Naive thymus-derived CD8-positive, alpha-beta T cell (primary cell): ENCODE data around the gene TCEANC2. TPM values are rescaled to one million over a fixed set of nuclear protein-coding genes. Genes with fewer than 3 reads are reported as not detected.
"Not testable (repeated sequence)": the region's sequence is repeated elsewhere in the genome, so short reads cannot be mapped to it uniquely, and the experiment has no call there.

Experiments
- ATAC-seq, 2 donors: fragments of 150-1000 bp; cut with Tn5 transposase in 1 of 2; sonication (Bioruptor Pico), chemical (Tn5 transposase) in 1 of 2; 1 replicate in 1 of 2; 2 replicates in 1 of 2; pipeline ENCODE4 v1.10.0; 2021; ENCODE audit warnings: mild to moderate bottlenecking in 2 of 2, moderate library complexity in 2 of 2
- POLR2A ChIA-PET: fragments of 350-600 bp; sonication (Branson Sonifier 250); formaldehyde crosslinking; loops from one replicate; lab custom pipeline; 2021; ENCODE audit warnings: antibody characterized with exemption; lab: Charles Lee
- DNase-seq, 10 donors: peaks; one replicate each; pipeline versions ENCODE4 v3.0.0 to v3.0.0-alpha.2; 2020 to 2022
- H3K27ac Mint-ChIP-seq, 10 donors: one replicate each; pipeline ENCODE4 v1.8.0; 2020 to 2022; ENCODE audit warnings: mild to moderate bottlenecking in 10 of 10, mixed read lengths in 10 of 10, moderate library complexity in 4 of 10, inconsistent platforms in 1 of 10
- H3K27me3 Mint-ChIP-seq, 5 donors: one replicate each; pipeline ENCODE4 v1.8.0; 2021 to 2022; ENCODE audit warnings: mixed read lengths in 5 of 5
- H3K36me3 Mint-ChIP-seq, 3 donors: one replicate each; pipeline ENCODE4 v1.8.0; 2020 to 2022; ENCODE audit warnings: mixed read lengths in 3 of 3, mild to moderate bottlenecking in 2 of 3, inconsistent platforms in 1 of 3
- H3K4me1 Mint-ChIP-seq, 4 donors: one replicate each; pipeline ENCODE4 v1.8.0; 2021 to 2022; ENCODE audit warnings: mixed read lengths in 4 of 4
- H3K4me3 Mint-ChIP-seq, 10 donors: one replicate each; pipeline ENCODE4 v1.8.0; 2020 to 2022; ENCODE audit warnings: mild to moderate bottlenecking in 10 of 10, mixed read lengths in 10 of 10, moderate library complexity in 6 of 10, inconsistent platforms in 1 of 10
- H3K9me3 Mint-ChIP-seq, 9 donors: one replicate each; pipeline ENCODE4 v1.8.0; 2020 to 2022; ENCODE audit warnings: mixed read lengths in 9 of 9, mild to moderate bottlenecking in 3 of 9, inconsistent platforms in 1 of 9, moderate library complexity in 1 of 9
- polyA plus RNA-seq, 3 donors: library from polyadenylated mRNA; unstranded; fragments of 300-500 nt; fragmentation: Illumina TruSeq; gene quantifications; one replicate each; pipeline ENCODE4 v1.2.3, GENCODE V29; 2021
- total RNA-seq, 8 experiments: library from RNA in 2 of 8; stranded (reverse) in 2 of 8; gene quantifications; one replicate each; pipeline ENCODE4 v1.2.3 and lab custom pipeline; 2021 to 2026

TCEANC2 gene
- total RNA-seq (10 to 100 TPM; 13.2 to 13.6 TPM), polyA plus RNA-seq (1 to 10 TPM; 5.5 to 7.2 (median 6.6) TPM), total RNA-seq (lab: John Stamatoyannopoulos, UW) (18.7 to 55.4 (median 31.4) reads per million in 6 experiments)

DNA sequence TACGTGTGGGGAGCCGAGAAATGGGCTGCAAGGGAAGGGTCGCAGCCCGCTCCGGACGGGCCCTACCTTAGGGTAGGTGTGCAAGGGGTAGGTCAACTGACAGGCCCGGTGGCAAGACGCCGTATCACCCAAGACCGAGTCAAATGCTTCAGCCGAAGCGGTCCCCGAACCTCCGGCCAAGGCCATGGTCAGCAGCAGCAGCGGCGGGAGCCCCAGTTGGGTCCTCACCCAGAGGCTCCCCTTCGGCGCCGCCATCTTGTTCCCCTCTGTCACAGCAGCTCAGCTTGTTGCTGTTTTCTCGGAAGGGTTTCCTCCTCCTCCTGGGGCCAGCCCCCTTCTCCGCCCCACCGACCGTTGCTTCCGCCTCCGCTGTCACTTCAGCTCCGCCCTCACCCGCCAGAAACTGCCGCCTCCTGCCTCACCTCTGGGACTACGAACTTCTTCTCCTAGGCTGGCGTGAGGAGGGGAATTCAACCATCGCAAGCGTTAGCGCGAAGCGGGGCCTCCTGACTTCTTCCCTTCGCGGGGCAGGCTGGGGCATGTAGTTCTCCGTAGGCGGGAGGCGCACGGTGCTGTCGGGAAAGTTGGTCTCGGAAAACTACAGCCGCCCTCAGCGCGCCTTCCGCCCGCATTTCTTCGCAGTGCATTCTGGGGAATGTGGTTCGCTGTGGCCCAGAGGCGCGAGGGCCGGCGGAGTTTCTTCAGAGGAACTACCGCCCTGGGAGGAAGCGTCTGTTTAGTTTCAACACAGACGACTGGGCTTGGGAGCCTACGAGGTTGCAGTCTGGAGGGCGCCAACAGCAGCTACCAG, at the start of gene TCEANC2, which contains the start of gene TMEM59:
Gene TCEANC2, plus strand, starts transcription at position 675 of the 811 bp plus-strand sequence. CDS start 815 bp downstream, outside the sequence.
Gene TMEM59, minus strand, starts transcription at position 271 of the 811 bp plus-strand sequence. Its CDS starts 16 bp downstream, at position 255.
- H3K9me3 Mint-ChIP-seq: no peaks in the 10 kb centered on the region
- peaks cover 0 to 33% (median 13%) of the 10 kb centered on the region in 3 donors for H3K36me3 Mint-ChIP-seq
- no peak within 1 kb of the TSS for H3K27ac Mint-ChIP-seq
- peak; percentile 89 to 99 (median 98) for DNase-seq
- H3K27me3 Mint-ChIP-seq: no peaks in the 10 kb centered on the region
- H3K4me3 Mint-ChIP-seq: no peak within 1 kb of the TSS
- POLR2A ChIA-PET: interaction anchor here (0.7 to 3.3 kb wide), 13 partner anchors 8 to 747 kb away, joined by 3 to 19 read pairs (median 3); partner anchors contain the start of genes IFT25, LRRC42, SSBP3 and TTC22
- peak; percentile 91 to 92 for ATAC-seq
- H3K4me1 Mint-ChIP-seq: peaks cover 20 to 52% (median 47%) of the 10 kb centered on the region in 4 donors

GRCh38 chr1:54003750-54004480, 49.5 kb upstream of the TCEANC2 start:
- H3K36me3 Mint-ChIP-seq, POLR2A ChIA-PET, H3K9me3 Mint-ChIP-seq: not testable (repeated sequence)

DNA sequence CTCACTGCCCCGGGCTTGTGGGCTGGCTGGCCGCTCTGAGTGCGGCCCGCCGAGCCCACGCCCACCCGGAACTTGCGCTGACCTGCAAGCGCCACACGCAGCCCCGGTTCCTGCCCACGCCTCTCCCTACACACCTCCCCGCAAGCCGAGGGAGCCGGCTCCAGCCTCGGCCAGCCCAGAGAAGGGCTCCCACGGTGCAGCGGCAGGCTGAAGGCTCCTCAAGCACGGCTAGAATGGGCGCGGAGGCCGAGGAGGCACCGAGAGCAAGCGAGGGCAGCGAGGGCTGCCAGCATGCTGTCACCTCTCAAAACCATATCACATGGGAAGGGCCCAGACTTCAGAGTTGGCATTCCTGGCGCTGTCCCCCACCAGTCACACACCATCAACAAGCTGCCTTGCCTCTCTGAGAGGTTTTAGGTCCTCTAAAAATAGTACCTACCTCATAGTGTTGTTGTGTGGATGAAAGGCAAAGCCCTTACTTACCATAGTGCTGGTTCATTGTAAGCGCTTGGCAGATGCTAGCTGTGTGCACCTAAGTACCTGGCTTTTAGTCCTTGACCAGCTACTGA, 48.8 kb upstream of the TCEANC2 start:
- peak in 1 of 10 donors; percentile 7 for DNase-seq
- Mint-ChIP-seq H3K36me3 (no peaks in the 10 kb centered on the region), H3K4me3 (no peak overlapping the region)

More at GRCh38 chr1:54003750-54004480, 49.5 kb upstream of the TCEANC2 start:
- not testable (repeated sequence) for H3K4me3 Mint-ChIP-seq, H3K27ac Mint-ChIP-seq, H3K27me3 Mint-ChIP-seq, ATAC-seq, H3K4me1 Mint-ChIP-seq
- DNase-seq: peak in 1 of 10 donors; percentile 17

DNA sequence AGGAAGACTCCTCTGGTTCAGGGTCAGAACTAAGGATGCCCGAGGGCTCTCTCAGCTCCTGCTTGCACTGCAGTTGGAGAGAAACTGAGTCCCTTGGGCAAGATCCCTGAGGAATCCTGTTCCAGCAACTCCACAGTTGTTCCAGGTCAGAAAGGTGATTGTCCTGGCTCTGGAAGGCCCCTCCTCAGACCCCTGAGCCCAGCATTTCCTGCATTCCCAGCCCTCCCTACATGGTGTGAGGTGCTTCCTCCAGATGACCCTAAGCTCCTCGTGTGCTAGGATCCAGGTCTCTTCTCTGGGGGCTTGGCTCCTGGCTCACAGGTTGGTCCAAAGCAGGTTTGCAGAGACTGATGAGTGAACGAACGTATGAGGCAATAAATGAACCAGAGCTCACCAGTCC, 46.9 kb upstream of the TCEANC2 start:
- DNase-seq: no peak
- Mint-ChIP-seq H3K36me3 (no peaks in the 10 kb centered on the region), H3K4me3 (no peak overlapping the region), H3K4me1 (no peaks in the 10 kb centered on the region), H3K27ac (peak overlapping the region in 1 of 10 donors; percentile 31), H3K27me3 (peaks cover 3 to 8% (median 7%) of the 10 kb centered on the region in 5 donors), H3K9me3 (peaks cover 0 to 2% (median 0%) of the 10 kb centered on the region in 9 donors)
- POLR2A ChIA-PET: no interaction called here
- no peak for ATAC-seq

More for the DNA sequence above, 48.8 kb upstream of the TCEANC2 start:
- Mint-ChIP-seq H3K9me3 (peaks cover 0 to 2% (median 0%) of the 10 kb centered on the region in 9 donors), H3K27me3 (peaks cover 3 to 8% (median 4%) of the 10 kb centered on the region in 5 donors), H3K27ac (no peak overlapping the region), H3K4me1 (no peaks in the 10 kb centered on the region)
- no peak for ATAC-seq
- POLR2A ChIA-PET: interaction anchor here (0.6 kb wide), 1 partner anchor 487 kb away, joined by 6 read pairs; no protein-coding TSS in a partner anchor

DNA sequence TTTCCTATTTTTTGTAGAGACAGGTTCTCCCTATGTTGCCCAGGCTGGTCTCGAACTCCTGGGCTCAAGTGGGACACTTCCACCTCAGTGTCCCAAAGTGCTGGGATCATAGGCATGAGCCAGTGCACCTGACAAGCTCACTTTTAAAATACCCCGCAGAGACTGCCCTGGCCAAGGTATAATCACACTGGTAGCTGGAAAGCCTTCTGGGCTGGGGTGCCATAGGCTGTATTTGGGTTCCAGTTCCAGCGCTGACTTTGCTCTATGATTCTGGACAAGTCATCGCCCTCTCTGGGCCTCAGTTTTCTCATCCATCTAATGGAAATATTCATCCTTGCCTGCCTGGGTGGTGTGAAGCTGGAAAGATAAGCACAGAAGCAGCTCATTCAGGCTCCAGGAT, 45.8 kb upstream of the TCEANC2 start:
- no peak overlapping the region for H3K27ac Mint-ChIP-seq
- H3K9me3 Mint-ChIP-seq: peaks cover 0 to 2% (median 0%) of the 10 kb centered on the region in 9 donors
- ATAC-seq (no peak), DNase-seq (peak in 1 of 10 donors; percentile 10)
- H3K36me3 Mint-ChIP-seq: no peaks in the 10 kb centered on the region
- no peak overlapping the region for H3K4me3 Mint-ChIP-seq
- H3K27me3 Mint-ChIP-seq: peaks cover 5 to 14% (median 8%) of the 10 kb centered on the region in 5 donors
- POLR2A ChIA-PET: no interaction called here
- no peaks in the 10 kb centered on the region for H3K4me1 Mint-ChIP-seq

DNA sequence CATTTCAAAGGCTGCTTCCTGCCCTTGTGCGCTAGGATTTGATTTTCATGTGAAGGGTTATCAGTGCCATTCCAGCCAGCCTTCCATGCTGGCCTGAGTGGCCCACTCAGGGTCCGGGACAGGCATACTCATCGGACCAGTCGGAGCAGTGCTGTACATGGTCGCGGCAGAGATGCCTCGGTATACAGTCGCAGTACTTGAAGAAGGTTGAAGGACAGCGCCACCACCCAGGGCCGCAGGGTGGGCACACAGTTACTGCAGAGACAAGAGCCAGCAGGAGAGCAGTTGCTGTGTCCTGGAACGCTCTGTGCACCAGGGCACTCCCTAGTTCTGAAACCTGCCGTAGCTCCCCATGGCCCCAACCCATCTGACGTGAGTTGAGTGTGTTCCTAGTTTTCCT, 44.5 kb upstream of the TCEANC2 start:
- Mint-ChIP-seq H3K4me3 (no peak overlapping the region), H3K27ac (no peak overlapping the region), H3K4me1 (no peaks in the 10 kb centered on the region), H3K27me3 (peaks cover 6 to 18% (median 14%) of the 10 kb centered on the region in 5 donors), H3K36me3 (no peaks in the 10 kb centered on the region), H3K9me3 (no peaks in the 10 kb centered on the region)
- DNase-seq (peak in 1 of 10 donors; percentile 7), ATAC-seq (no peak)
- POLR2A ChIA-PET: no interaction called here

DNA sequence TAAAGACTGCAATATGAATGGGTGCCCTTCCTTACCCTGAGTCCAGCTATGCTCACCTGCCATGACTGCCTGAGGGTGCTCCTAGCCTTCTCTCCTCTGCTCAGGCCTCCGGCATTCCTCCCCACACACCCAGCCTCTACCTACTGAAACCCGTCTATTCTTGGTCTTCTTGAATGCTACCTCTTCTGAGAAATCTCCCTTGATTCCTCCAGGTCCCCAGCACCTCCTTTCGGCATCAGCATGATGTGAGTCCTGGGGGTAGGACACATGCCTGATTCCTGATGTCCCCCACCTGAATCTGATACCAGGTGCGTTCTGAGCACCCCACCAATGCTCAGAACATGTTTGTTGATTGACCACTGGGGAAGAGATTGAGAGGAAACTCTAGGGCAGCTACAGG, 44.0 kb upstream of the TCEANC2 start:
- Mint-ChIP-seq H3K27me3 (peaks cover 6 to 18% (median 14%) of the 10 kb centered on the region in 5 donors), H3K4me3 (no peak overlapping the region), H3K9me3 (no peaks in the 10 kb centered on the region), H3K4me1 (no peaks in the 10 kb centered on the region), H3K27ac (peak overlapping the region in 1 of 10 donors; percentile 70), H3K36me3 (no peaks in the 10 kb centered on the region)
- POLR2A ChIA-PET: no interaction called here
- ATAC-seq (no peak), DNase-seq (peak in 1 of 10 donors; percentile 6)

- H3K36me3 Mint-ChIP-seq: no peaks in the 10 kb centered on the region
- POLR2A ChIA-PET: no interaction called here
- H3K4me1 Mint-ChIP-seq: no peaks in the 10 kb centered on the region
- no peak for ATAC-seq
- H3K9me3 Mint-ChIP-seq: no peaks in the 10 kb centered on the region
- no peak for DNase-seq
- no peak overlapping the region for H3K4me3 Mint-ChIP-seq
- H3K27ac Mint-ChIP-seq: no peak overlapping the region
- H3K27me3 Mint-ChIP-seq: peaks cover 6 to 18% (median 13%) of the 10 kb centered on the region in 5 donors
These were observed 42.8 kb upstream of the TCEANC2 start for GRCh38 chr1:54010415-54011117.

- ATAC-seq (no peak), DNase-seq (no peak)
- H3K27ac Mint-ChIP-seq: no peak overlapping the region
- H3K27me3 Mint-ChIP-seq: peaks cover 6 to 17% (median 10%) of the 10 kb centered on the region in 5 donors
- H3K9me3 Mint-ChIP-seq: no peaks in the 10 kb centered on the region
- H3K4me3 Mint-ChIP-seq: no peak overlapping the region
- no peaks in the 10 kb centered on the region for H3K36me3 Mint-ChIP-seq
- POLR2A ChIA-PET: no interaction called here
- H3K4me1 Mint-ChIP-seq: no peaks in the 10 kb centered on the region
These were observed 41.9 kb upstream of the TCEANC2 start for GRCh38 chr1:54011316-54012007.

DNA sequence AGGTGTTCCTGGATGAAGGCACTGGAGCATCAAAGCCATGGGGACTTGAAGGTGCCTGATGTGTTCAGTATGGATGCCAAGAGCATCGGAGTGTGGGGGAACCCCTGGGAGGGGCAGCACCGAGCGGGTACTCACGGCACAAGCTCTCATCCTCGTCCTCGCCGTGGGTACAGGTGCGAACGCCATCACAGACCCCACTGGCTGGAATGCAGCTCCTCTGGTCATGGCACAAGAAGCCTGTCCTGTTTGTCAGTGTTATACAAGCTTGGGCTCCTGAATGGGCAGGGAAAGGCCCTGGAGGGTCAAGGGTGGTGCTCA, 41.4 kb upstream of the TCEANC2 start:
- ATAC-seq (no peak), DNase-seq (peak in 1 of 10 donors; percentile 4)
- Mint-ChIP-seq H3K9me3 (no peaks in the 10 kb centered on the region), H3K4me1 (no peaks in the 10 kb centered on the region), H3K27ac (no peak overlapping the region), H3K27me3 (peaks cover 6 to 15% (median 10%) of the 10 kb centered on the region in 5 donors), H3K36me3 (no peaks in the 10 kb centered on the region), H3K4me3 (no peak overlapping the region)
- POLR2A ChIA-PET: no interaction called here

DNA sequence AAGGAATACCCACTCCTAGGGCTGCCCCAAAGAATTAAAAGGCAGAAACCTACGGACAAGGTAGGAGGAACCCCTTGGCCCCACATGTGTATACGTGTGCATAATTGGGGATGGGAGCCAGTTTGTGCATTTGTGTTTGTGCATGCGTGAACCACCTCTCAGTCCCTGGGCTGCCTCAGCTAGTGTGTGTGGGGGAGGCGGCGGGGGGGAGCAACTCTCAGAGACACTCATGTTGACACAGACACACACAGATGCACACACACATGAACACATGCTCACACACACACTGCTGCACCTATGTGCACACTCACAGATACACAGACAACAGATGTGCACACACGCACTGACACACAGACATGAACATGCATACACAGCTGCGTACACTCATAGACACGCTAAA, 40.5 kb upstream of the TCEANC2 start:
- POLR2A ChIA-PET: interaction anchor here (0.6 kb wide), 1 partner anchor 20 kb away, joined by 5 read pairs; no protein-coding TSS in a partner anchor
- H3K4me3 Mint-ChIP-seq: peak overlapping the region in 1 of 10 donors; percentile 20
- ATAC-seq: no peak
- DNase-seq: peak in 1 of 10 donors; percentile 3
- peaks cover 6 to 15% (median 10%) of the 10 kb centered on the region in 5 donors for H3K27me3 Mint-ChIP-seq
- no peaks in the 10 kb centered on the region for H3K36me3 Mint-ChIP-seq
- no peaks in the 10 kb centered on the region for H3K9me3 Mint-ChIP-seq
- H3K27ac Mint-ChIP-seq: no peak overlapping the region
- no peaks in the 10 kb centered on the region for H3K4me1 Mint-ChIP-seq
